Measurements from ENCODE around the gene SNX13.

The SNX13 gene, protein sequence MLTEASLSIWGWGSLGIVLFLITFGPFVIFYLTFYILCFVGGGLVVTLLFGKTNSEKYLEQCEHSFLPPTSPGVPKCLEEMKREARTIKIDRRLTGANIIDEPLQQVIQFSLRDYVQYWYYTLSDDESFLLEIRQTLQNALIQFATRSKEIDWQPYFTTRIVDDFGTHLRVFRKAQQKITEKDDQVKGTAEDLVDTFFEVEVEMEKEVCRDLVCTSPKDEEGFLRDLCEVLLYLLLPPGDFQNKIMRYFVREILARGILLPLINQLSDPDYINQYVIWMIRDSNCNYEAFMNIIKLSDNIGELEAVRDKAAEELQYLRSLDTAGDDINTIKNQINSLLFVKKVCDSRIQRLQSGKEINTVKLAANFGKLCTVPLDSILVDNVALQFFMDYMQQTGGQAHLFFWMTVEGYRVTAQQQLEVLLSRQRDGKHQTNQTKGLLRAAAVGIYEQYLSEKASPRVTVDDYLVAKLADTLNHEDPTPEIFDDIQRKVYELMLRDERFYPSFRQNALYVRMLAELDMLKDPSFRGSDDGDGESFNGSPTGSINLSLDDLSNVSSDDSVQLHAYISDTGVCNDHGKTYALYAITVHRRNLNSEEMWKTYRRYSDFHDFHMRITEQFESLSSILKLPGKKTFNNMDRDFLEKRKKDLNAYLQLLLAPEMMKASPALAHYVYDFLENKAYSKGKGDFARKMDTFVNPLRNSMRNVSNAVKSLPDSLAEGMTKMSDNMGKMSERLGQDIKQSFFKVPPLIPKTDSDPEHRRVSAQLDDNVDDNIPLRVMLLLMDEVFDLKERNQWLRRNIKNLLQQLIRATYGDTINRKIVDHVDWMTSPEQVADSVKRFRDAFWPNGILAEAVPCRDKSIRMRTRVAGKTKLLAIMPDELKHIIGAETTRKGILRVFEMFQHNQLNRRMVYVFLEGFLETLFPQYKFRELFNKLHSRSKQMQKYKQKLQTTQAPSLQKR
- total RNA-seq, result 67.9 reads per million, percentile 75 among the genes with 10 or more reads in this experiment

DNA sequence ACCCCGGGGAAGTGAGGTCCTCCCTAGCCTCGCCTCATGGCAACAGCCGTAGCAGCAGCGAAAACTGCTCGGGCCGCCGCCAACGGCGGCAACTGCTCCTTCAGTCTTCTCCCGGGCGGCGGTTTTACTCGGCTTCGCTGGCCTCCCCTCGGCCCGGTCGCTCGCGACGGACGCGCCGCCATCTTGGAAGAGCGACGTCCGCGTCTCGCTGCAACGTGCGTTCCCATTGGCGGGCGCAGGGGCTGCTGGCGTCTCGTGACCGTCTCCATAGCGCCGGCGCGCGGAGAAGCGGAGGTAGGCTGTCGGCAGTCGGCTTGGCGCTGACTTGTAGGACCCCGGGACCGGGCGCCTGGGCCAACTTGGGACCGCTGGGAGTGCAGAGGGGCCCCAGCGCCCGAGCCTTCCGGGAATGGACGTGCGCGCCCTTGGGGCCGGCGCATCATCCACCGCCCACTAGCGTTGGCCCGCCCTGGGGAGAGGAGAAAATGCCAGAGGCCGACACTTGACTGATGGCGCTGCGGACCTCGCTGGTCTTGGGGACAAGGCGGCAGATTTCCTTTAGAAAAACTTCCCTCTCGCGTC is at the start of gene SNX13:
TSS of gene SNX13 (minus strand) at position 193 of the 582 bp plus-strand sequence. CDS start 199 bp downstream, outside the sequence.
- DNase-seq, result peak; percentile 90

DNA sequence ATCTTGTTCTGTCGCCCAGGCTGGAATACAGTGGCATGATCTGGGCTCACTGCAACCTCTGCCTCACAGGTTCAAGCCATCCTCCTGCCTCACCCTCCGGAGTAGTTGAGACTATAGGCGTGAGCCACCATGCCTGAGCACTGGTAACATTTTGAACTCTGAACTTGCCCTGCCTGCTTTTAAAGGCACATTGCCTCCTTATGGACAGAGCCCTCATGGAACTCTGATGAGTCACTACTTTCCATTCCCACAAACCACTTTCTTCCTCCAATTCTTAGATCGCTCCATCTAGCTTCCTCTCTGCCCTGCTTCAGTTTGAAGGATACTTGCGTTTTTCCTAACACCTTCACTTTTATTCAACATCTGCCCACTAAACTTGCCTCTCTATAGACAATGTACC is 49.3 kb upstream of the SNX13 start:
- DNase-seq, result no peak

DNA sequence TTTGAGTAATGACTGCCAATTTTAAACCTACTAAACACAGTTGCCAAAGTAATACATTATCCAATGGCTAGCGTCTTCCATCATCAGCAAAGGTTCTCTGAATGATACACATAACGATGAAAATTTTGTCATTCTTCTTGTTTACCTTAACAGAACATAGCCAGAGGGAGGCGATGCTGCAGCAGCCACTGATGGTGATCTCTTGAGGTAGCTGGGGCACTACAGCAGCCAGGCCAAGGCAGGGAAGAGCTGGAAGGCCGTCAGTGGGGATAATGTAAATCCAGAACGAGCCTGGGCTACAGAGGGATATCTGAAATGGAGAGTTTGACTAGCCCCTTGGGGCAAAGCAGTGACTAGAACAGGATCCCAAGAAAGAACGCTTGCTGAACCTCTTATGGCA is 48.6 kb upstream of the SNX13 start:
- no peak for DNase-seq

DNA sequence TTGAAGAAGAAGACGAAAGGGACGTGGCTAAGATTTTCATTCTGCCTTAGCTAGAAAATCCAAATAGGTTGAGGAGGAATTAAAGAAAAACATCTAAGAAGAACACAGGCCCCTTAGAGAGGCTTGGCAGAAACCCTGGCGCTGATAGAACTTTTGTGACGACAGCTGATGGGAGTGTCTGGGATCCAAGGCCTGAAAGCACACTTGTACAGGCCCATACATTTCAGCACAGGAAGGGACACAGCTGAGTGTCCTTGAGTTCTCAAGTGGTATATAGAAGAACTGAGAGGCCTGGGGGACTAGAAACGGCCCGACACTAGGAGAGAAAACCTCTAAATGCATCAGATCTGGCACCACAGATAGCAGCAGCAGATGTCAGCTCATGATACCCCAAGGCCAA is 47.8 kb upstream of the SNX13 start:
- DNase-seq, result no peak

DNA sequence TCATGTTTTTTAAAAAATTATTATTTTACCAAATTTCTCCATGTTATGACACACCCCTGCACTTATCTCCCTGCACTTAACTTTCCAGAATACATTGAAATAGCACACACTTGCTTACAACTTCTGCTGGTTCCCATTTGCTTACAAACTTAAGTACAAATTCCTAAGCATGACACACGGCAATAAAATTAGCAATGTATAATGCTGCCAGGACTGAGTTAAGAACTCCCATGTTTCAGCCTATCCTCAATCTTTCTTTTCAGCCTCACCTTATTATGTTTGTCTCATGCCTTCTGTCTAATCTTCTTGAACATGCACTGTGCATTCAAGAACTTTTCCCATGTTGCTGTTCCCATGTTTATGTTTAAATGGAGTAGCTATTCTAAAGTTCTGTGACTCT is 46.6 kb upstream of the SNX13 start:
- no peak for DNase-seq

DNA sequence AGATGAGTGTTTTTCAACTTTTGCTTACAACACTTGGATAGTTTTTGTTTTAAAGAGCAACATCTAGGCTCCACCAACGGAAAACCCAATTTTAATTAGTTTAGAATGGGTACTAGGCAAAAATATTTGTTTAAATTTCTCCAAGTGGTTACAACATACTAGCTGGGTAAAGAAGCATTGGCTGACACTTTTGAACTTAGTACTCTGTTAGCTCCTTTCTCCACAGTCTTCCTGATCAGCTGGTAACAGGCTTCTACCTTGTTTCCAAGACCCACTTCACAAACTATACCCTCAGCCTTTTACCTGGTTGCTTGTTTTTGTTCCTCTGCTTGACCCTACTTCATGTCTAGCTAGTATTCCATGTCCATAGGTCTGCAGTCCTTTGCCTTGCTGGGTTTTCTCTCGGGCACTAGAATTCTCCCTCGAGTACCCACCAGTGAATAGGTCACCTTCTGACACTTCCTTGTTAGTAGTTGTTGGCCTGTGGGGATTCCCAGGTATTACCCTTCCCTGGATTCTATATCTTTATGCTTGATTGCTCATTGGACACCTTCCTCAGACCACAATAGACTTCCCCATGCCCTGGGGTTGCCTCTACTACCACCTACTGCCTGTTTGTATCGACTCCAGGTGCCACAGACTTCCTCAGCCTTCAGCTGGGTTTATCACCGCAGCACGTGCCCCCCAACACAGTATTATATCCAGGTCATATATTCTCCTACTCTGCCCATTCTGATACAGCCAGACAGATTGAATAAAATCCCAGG is 45.4 kb upstream of the SNX13 start:
- DNase-seq, result no peak

DNA sequence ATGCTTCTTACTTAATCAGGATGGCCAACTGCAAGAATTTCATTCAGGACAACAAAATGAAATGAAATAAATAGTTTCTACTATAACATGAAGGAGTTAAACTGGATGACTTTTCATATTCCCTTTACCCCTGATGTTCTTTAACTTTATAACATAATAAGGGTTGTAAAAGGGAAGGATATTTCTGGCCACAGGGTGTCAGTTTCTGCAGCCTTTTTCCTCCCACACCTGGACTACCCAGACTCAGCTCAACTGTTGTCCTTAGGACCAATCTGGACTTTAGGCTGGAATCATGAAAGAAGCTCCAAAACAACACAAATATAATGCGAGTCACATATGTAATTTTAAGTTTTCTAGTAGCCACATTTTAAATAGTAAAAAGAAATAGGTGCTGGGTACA is 44.0 kb upstream of the SNX13 start:
- no peak for DNase-seq

DNA sequence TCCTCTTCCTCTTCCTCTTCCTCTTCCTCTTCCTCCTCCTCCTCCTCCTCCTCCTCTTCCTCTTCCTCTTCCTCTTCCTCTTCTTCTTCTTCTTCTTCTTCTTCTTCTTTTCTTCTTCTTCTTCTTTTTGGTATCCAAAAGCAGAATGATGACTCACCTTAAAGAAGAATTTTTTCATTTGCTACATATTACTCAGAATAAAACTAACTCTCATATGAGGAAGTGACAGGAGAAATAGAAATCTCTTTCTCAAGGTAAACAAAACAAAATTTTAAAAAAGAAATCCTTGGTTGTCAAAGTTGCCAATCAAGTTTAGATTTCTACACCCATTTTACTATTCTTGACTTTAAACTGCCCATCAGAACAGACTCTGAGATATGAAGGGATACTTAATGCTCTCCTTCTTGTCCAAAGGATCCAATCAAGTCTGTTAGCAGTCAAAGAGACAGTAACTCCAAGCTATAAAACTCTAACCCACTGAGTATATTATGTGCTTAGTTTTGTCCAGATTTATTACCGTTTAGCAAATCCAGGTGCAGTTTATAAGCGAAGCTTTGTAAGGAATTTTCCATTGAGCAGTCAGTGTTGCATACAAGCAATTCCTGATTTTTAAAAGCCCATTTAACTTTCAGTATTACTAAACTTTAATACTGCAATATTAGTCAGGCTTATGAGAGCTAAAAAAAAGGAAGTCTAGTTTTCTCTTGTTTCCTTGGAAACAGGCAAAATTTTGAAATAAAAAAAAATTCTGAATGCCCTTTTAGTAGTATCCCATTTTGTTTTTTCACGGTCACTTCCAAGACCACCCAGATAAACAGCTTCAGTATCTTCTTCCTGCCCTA is 43.1 kb upstream of the SNX13 start:
- no peak for DNase-seq

DNA sequence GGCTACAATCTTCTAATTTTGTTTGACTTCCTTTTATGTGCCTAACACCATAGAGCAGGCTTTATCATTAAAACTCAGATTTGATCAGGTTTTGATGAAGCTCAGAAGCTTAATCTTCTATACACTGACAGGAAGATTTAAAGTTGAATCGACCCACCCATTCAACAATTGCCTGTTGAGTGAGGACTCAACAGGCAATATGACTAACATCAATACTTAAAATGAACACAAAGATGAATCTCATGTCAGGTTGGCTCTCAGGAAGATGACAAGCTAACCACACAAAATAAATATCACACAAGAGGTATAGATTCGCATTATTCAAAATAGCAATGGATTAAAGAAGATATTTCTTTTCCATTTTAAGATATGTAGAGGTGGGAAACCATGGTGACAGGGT is 36.7 kb upstream of the SNX13 start:
- DNase-seq, result no peak

DNA sequence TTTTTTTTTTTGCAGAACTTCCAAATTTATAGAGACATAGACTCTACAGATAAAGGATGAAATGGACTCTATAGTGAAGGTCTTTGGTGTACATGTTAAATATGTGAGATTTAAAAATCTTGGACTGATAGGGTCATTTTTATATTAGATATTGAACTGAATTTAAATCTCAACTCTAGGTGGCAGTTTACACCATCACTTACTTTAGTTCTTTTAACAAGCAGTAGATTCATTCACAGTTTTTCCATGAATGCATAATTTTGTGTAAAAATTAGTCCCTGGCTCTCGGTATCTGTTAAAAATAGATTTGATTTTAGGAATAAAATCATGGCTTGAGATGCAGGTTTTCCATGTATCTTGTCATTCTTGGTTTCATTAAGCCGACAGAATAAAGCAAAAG is 31.1 kb upstream of the SNX13 start:
- DNase-seq, result no peak

DNA sequence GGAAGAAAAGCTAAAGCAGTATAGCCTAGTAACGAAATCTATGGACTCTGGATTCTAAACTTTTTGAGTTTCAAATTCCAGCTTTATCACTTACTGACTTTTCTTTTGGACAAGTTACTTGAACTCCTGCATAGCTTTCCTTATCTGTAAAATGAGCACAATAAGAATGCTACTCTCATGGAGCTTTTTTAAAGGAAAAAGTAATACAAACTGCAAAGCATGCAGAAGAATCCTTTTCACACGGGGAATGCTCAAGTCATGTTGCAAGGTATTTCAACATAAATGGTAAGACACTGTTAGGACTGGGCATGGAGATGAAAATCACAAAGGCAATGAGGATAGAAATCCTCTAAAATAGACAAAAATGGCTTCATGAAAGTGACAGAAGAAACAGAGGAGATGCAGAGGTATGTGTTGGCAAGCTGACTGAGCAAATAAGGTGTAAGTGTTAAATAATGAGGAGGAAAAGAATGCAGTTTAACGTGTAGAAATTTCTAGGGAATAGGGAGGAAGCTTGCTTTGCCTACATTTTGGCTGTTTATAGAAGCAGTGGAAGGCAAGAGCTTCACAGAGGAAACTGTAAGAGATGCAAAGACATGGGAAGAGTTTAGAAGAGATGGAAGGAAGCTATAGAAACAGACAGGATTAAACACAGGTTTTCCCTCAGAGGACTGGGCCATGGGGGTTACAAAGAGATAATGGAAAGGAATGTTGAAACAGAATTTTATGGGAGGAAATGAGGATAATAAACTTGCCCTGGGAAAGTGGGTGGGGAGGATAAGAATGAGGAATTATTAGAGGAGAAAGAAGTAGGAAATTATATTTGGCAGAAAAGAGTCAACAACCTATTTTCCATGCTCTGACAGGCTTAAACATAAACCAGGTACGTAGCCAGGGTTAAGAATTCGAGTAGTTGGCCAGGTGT is 28.8 kb upstream of the SNX13 start:
- DNase-seq, result no peak

DNA sequence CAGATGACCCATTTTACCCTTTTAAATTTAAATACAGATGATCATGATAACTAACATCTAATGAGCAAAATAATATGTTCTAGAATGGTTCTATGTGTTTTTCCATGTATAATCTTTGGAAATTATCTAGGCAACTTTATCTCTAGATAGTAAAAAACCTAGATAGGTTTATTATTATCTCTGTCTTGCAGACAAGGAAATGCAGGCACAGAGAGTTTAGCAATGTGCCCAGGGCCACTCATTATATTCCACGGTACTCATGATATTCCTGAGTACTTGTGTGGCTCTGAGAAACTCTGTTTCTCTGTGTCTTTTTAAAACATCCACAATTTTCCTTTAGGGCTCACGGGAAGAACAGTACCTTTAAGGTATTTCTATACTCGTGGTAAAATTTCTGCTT is 26.4 kb upstream of the SNX13 start:
- DNase-seq, result no peak

DNA sequence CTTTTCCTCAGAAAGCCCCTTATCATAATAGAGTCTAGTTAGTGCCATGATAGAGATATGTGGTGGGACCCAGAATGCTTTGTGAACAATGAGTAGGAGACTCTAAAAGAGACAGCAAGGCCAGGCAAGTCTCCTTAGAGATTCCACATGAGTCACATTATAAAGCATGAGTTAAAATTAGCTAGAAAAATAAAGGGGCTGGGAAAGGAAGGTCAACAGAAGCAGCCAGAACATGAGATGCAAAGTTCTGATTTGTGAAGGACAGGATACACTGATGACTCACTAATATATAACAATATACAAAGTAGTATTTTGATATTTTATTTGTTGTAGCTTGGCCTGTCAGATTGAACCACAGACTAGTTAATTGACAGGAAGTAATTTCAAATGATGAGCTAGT is 25.3 kb upstream of the SNX13 start:
- DNase-seq, result no peak

DNA sequence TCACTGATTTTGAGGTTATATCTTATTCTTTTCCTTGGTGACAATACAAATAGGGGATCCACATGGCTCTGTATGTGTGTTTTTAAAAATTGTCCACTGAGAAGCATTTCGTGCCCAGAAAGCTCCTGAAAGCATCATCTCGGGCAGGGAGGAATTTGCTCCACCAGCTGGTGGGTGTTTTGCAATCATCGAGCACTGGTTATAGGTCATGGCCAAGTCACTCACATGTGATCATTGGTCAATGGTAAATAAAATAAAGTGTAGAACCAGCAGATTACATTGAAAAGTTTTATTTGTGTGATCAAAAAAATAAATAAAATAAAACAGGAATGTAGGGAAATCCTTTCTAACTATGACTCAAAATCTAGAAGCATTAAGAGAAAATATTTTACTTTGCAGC is 23.0 kb upstream of the SNX13 start:
- no peak for DNase-seq

DNA sequence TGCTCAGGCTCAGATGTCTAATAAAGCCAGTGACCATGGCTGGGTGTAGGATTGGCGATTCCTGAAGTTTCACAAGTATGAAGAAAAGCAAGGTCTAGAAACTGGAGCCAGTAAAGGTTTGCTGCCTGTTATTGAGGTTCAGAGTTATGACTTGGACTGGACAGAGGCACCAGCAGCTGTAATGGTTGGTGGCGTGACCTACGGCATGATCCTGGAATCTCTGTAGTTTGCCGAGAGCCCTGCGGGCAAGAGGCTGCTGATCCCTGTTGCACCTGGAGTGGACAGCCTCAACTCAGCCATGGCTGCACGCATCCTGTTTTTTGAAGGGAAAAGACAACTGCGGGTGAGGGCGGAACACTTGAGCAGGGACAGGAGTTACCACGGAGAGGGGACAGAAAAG is 22.4 kb upstream of the SNX13 start:
- no peak for DNase-seq

DNA sequence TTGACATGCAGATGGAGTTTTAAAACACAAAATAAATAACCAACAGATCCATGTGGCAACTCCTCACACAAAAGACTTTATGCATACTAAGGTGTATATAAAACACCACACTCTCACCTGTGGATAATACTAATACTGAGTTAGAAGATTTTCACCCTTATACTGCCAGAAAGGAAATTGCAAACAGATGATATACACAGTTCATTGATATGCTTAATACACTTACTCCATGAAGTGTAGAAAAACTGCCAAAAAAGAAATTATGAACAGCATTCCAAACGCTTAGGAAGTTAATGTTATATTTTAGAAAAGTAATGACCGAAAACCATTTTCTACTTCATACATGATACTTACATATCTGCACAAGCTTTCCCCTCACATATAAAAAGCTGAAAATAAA is 17.6 kb upstream of the SNX13 start:
- DNase-seq, result no peak

DNA sequence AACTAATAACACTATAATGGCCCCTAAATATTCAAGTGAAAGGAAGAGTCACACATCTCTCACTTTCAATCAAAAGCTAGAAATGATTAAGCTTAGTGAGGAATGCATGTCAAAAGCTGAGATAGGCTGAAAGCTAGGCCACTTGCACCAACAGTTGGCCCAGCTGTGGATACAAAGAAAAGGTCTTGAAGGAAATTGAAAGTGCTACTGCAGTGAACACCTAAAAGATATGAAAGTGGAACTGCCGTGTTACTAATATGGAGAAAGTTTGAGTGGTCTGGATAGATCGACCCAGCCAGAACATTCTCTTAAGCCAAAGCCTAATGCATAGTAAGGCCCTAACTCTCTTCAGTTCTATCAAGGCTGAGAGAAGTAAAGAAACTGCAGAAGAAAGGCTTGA is 12.1 kb upstream of the SNX13 start:
- DNase-seq, result no peak

DNA sequence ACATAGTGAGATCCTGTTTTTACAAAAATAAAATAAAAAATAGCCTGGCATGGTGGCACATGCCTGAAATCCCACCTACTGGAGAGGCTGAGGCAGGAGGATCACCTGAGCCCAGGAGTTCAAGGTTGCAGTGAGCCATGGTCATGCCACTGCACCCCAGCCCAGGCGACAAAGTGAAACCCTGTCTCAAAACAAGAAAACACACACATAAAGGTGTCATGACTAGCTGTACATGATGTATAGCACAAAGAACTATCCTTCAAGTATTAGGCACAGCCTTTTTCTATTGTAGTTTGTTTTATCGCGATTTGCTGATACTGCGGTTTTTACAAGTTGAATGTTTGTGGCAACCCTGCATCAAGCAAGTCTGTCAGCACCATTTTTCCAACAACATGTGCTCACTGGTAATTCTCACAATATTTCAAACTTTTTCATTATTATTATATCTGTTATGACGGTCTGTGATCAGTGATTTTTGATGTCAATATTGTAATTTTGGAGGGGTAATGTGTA is 11.5 kb upstream of the SNX13 start:
- DNase-seq, result no peak

DNA sequence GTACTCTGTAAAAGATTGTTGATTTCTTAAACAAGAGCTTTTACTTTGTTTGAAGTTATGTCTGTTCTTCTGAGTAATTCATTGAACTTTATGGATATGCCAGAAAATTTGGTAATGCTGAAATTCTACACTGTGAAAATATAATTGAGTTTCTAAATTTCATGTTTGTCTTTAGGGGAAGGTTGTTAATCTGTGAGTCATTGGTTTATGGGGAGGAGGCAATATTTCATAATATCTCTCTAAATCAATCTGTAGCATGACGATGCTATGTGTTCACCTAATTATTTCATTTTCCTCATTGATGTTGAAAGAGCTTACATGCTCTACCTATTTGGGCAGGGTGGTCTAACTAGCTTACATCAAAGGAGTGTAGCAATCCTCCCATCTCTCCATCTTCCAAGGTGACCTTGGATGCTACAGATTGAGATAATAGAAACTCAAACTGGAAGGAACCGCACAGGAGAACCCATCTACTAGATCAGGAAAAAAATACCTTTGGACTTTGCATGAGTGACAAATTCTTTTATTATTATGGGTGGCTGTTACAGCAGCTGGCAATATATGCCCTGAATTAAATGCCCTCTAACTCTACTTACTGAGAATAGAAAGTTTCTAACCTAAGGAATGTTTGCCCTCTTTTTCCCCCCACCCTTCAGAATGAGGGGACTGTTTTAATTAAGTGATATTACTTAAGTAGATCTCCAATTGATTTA is 8.4 kb upstream of the SNX13 start:
- DNase-seq, result no peak

DNA sequence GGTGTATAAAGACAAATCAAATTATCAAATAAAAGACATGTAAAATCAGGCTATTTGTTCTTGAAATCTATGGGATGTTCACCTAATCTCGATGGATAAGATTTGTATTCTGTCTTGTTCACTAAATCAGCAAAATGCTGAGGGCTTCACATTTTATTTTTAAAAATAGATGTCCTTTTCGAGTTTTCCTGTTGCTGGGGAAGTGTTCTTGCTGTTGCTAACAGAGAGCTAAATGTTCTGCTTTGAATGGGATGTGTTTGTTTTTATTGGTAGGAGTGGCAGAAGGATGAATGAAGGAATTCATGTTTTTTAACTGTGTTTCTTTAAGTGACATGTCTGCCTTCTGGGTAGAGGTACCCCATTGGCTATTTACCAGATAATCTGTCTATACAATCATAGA is 7.3 kb upstream of the SNX13 start:
- DNase-seq, result no peak
